Measurements from ENCODE around the gene CWC27.
"Not testable (repeated sequence)": the region's sequence is repeated elsewhere in the genome, so short reads cannot be mapped to it uniquely, and the experiment has no call there.

The CWC27 gene

GRCh38 chr5:64900618-64901017, 131.9 kb downstream of the CWC27 start:
- Histone ChIP-seq H3F3A (ENCODE audit: low read depth) (no peaks in the 10 kb centered on the region), H3K79me2 (ENCODE audit: insufficient read depth, low read length) (no peaks in the 10 kb centered on the region), H2AFZ (ENCODE audit: low read length) (no peak overlapping the region), H4K20me1 (ENCODE audit: insufficient read depth, low read length, poor library complexity, severe bottlenecking) (no peaks in the 10 kb centered on the region), H3K9me3 (ENCODE audit: insufficient read depth, low read depth, low read length) (no peaks in the 10 kb centered on the region), H3K9ac (ENCODE audit: low read depth, low read length, poor library complexity, severe bottlenecking) (no peak overlapping the region), H3K4me1 (ENCODE audit: insufficient read depth, low read length, poor library complexity, severe bottlenecking) (no peaks in the 10 kb centered on the region), H3K9me2 (replicated peaks; ENCODE audit: low read depth, low read length) (no peaks in the 10 kb centered on the region), H3K27me3 (ENCODE audit: insufficient read depth, low read length, poor library complexity, severe bottlenecking) (no peaks in the 10 kb centered on the region), H3K36me3 (ENCODE audit: insufficient read depth, low read length) (no peaks in the 10 kb centered on the region), H3K4me3 (ENCODE audit: low read length, poor library complexity, severe bottlenecking) (no peak overlapping the region), H3K4me2 (ENCODE audit: low read depth, low read length, poor library complexity, severe bottlenecking) (no peak overlapping the region)
- TF ChIP-seq, protein P1, sequence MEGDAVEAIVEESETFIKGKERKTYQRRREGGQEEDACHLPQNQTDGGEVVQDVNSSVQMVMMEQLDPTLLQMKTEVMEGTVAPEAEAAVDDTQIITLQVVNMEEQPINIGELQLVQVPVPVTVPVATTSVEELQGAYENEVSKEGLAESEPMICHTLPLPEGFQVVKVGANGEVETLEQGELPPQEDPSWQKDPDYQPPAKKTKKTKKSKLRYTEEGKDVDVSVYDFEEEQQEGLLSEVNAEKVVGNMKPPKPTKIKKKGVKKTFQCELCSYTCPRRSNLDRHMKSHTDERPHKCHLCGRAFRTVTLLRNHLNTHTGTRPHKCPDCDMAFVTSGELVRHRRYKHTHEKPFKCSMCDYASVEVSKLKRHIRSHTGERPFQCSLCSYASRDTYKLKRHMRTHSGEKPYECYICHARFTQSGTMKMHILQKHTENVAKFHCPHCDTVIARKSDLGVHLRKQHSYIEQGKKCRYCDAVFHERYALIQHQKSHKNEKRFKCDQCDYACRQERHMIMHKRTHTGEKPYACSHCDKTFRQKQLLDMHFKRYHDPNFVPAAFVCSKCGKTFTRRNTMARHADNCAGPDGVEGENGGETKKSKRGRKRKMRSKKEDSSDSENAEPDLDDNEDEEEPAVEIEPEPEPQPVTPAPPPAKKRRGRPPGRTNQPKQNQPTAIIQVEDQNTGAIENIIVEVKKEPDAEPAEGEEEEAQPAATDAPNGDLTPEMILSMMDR (conservative IDR thresholded peaks at IDR 0.05; ENCODE audit: low read length): no peak
- no peak for TF ChIP-seq EZH2phosphoT487 (IDR thresholded peaks at IDR 0.05; ENCODE audit: borderline replicate concordance)

- H4K20me1 ChIP-seq (ENCODE audit: insufficient read depth, low read length, poor library complexity, severe bottlenecking); H3K4me2 ChIP-seq (ENCODE audit: low read depth, low read length, poor library complexity, severe bottlenecking); H3K36me3 ChIP-seq (ENCODE audit: insufficient read depth, low read length); H3K79me2 ChIP-seq (ENCODE audit: insufficient read depth, low read length); H2AFZ ChIP-seq (ENCODE audit: low read length); H3F3A ChIP-seq (ENCODE audit: low read depth); H3K9ac ChIP-seq (ENCODE audit: low read depth, low read length, poor library complexity, severe bottlenecking); H3K27me3 ChIP-seq (ENCODE audit: insufficient read depth, low read length, poor library complexity, severe bottlenecking); H3K4me1 ChIP-seq (ENCODE audit: insufficient read depth, low read length, poor library complexity, severe bottlenecking); H3K9me3 ChIP-seq (ENCODE audit: insufficient read depth, low read depth, low read length); H3K4me3 ChIP-seq (ENCODE audit: low read length, poor library complexity, severe bottlenecking); H3K9me2 ChIP-seq (replicated peaks; ENCODE audit: low read depth, low read length): not testable (repeated sequence)
These were observed 138.7 kb downstream of the CWC27 start for GRCh38 chr5:64907399-64907798.

- Histone ChIP-seq H3K9me2 (replicated peaks; ENCODE audit: low read depth, low read length) (no peaks in the 10 kb centered on the region), H3K4me1 (ENCODE audit: insufficient read depth, low read length, poor library complexity, severe bottlenecking) (peaks cover 22% of the 10 kb centered on the region), H3K79me2 (ENCODE audit: insufficient read depth, low read length) (no peaks in the 10 kb centered on the region), H3K4me2 (ENCODE audit: low read depth, low read length, poor library complexity, severe bottlenecking) (no peak overlapping the region), H3K9me3 (ENCODE audit: insufficient read depth, low read depth, low read length) (peaks cover 14% of the 10 kb centered on the region; the same call in 1 of the 2 replicates), H3F3A (ENCODE audit: low read depth) (no peaks in the 10 kb centered on the region), H3K9ac (ENCODE audit: low read depth, low read length, poor library complexity, severe bottlenecking) (no peak overlapping the region), H2AFZ (ENCODE audit: low read length) (no peak overlapping the region), H3K36me3 (ENCODE audit: insufficient read depth, low read length) (peaks cover 3% of the 10 kb centered on the region; the same call in 1 of the 2 replicates), H4K20me1 (ENCODE audit: insufficient read depth, low read length, poor library complexity, severe bottlenecking) (no peaks in the 10 kb centered on the region), H3K27me3 (ENCODE audit: insufficient read depth, low read length, poor library complexity, severe bottlenecking) (no peaks in the 10 kb centered on the region), H3K4me3 (ENCODE audit: low read length, poor library complexity, severe bottlenecking) (no peak overlapping the region)
- TF ChIP-seq EZH2phosphoT487 (IDR thresholded peaks at IDR 0.05; ENCODE audit: borderline replicate concordance): no peak
- TF ChIP-seq, protein P1 (conservative IDR thresholded peaks at IDR 0.05; ENCODE audit: low read length): no peak
These were observed 145.7 kb downstream of the CWC27 start for GRCh38 chr5:64914396-64914795.

GRCh38 chr5:64918083-64918482, 149.4 kb downstream of the CWC27 start:
- Histone ChIP-seq H3K4me3 (ENCODE audit: low read length, poor library complexity, severe bottlenecking) (peak overlapping the region; percentile 41), H3F3A (ENCODE audit: low read depth) (no peaks in the 10 kb centered on the region), H3K4me2 (ENCODE audit: low read depth, low read length, poor library complexity, severe bottlenecking) (peak overlapping the region; percentile 41), H3K4me1 (ENCODE audit: insufficient read depth, low read length, poor library complexity, severe bottlenecking) (peaks cover 24% of the 10 kb centered on the region), H3K79me2 (ENCODE audit: insufficient read depth, low read length) (no peaks in the 10 kb centered on the region), H3K36me3 (ENCODE audit: insufficient read depth, low read length) (peaks cover 20% of the 10 kb centered on the region; the same call in 1 of the 2 replicates), H3K27me3 (ENCODE audit: insufficient read depth, low read length, poor library complexity, severe bottlenecking) (no peaks in the 10 kb centered on the region), H3K9me3 (ENCODE audit: insufficient read depth, low read depth, low read length) (peaks cover 41% of the 10 kb centered on the region), H3K9me2 (replicated peaks; ENCODE audit: low read depth, low read length) (no peaks in the 10 kb centered on the region), H3K9ac (ENCODE audit: low read depth, low read length, poor library complexity, severe bottlenecking) (no peak overlapping the region), H2AFZ (ENCODE audit: low read length) (no peak overlapping the region; the same call in 1 of the 2 replicates), H4K20me1 (ENCODE audit: insufficient read depth, low read length, poor library complexity, severe bottlenecking) (no peaks in the 10 kb centered on the region)
- no peak for TF ChIP-seq EZH2phosphoT487 (IDR thresholded peaks at IDR 0.05; ENCODE audit: borderline replicate concordance)
- TF ChIP-seq, protein P1 (conservative IDR thresholded peaks at IDR 0.05; ENCODE audit: low read length): no peak
